Mesenteric fat pad (tissue), 1 donor: ENCODE data around the gene GRB2. TPM values are rescaled to one million over a fixed set of nuclear protein-coding genes. Genes with fewer than 3 reads are reported as not detected.
"Not testable (repeated sequence)": the region's sequence is repeated elsewhere in the genome, so short reads cannot be mapped to it uniquely, and the experiment has no call there.

Experiments
- DNase-seq: peaks from one replicate; pipeline ENCODE4 v3.0.0-alpha.2; 2020; ENCODE audit warnings: low spot score
- long read RNA-seq: library from polyadenylated mRNA; unstranded; transcript quantifications from one replicate; pipeline ENCODE4 v2.0.0, GENCODE V29; 2020
- total RNA-seq: library from RNA; stranded (reverse); fragmentation: NEBNext Ultra II Directional; extraction: Animal tissue kit (Norgen Biotek cat#: 25700); gene quantifications from one replicate; pipeline ENCODE4 v1.2.1, GENCODE V29; 2021
- donor health status: DM: yes; HTN: yes; CAD: no.

The GRB2 gene
- total RNA-seq = 154 TPM
- long read RNA-seq, transcript GRB2-202 (6 exons, 3,248 nt) = major isoform, 262 of 409 reads
- long read RNA-seq, transcript GRB2-205 (5 exons, 3,182 nt) = minor isoform, 35 of 409 reads
- long read RNA-seq, partial matches to known transcripts = 29 of 409 reads
- long read RNA-seq, other reads (novel, unspliced or antisense) = 77 of 409 reads

GRCh38 chr17:75405365-75406221, at the start of gene GRB2:
Gene GRB2, minus strand, starts transcription at chr17:75405678. Its CDS starts 12,050 bp downstream, at chr17:75393628.
- DNase-seq = peak; percentile 100

DNA sequence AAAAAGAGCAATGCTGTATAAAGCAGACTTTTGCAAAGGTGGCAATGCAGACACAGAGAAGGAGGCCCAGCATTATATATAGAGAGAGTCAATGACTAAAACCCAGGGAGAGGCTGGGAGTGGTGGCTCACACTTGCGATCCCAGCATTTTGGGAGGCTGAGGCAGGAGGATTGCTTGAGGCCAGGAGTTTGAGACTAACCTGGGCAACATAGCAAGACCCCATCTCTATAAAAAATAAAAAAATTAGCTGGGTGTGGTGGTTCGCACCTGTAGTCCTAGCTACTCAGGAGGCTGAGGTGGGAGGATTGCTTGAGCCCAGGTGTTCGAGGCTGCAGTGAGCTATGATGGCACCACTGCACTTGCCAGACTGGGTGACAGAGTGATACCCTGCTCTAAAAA, 49.2 kb upstream of the GRB2 start:
- DNase-seq = not testable (repeated sequence)

GRCh38 chr17:75454193-75454592, 48.7 kb upstream of the GRB2 start:
- DNase-seq = no peak

DNA sequence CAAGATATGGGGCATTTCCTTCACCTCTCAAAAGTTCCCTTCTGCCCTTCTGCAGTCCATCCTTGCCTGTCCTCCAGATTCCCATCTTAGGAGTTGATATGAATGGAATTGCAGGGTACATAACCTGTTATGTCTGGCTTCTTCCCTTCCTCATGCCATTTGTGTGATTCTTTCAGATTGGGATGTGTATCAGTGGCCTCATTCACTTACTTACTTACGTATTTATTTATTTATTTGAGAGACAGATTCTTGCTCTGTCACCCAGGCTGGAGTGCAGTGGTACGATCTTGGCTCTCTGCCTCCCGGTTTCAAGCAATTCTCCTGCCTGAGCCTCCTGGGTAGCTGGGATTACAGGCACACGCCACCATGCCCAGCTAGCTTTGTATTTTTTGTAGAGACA, 44.8 kb upstream of the GRB2 start:
- DNase-seq = no peak

DNA sequence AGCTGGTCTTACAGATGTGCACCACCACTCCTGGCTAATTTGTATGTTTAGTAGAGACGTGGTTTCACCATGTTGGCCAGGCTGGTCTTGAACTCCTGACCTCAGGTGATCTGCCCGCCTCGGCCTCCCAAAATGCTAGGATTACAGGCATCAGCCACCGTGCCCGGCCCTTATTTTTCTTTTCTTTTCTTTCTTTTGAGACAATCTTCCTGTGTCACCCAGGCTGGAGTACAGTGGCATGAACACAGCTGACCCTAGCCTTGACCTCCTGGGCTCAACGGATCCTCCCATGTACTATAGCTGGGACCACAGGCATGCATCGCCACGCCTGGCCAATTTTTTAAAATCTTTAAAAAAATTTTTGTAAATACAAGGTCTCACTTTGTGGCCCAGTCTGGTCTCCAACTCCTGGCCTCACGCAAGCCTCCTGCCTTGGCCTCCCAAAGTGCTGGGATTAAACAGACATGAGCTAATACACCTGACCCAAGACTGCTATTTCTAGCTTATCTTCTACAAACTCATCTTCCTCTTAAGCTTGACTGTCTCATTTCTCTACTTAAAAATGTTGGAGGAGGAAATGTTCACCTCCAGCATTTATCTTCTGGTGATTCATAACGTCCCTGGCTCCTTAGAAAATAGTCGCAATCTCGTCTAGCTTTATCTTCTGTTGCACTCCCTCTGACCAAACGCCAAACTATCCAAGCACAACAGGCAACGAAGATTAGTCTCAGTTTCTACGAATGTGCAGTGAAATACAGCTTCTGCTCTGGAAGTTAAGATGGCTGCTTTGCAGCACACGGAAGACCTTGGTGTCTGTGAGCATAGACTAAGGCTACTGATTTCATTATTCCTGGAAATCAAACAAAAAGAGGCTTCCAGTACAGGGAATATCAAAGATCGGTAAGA, 42.7 kb upstream of the GRB2 start:
- DNase-seq = no peak

DNA sequence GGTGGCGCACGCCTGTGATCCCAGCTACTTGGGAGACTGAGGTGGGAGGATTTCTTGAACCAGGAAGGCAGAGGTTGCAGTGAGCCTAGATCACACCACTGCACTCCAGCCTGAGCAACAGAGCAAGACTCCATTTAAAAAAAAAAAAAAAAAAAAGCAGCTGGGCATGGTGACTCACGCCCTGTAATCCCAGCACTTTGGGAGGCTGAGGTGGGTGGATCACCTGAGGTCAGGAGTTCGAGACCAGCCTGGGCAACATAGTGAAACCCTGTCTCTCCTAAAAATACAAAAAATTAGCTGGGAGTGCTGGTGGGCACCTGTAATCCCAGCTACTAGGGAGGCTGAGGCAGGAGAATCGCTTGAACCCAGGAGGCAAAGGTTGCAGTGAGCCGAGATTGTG, 40.4 kb upstream of the GRB2 start:
- not testable (repeated sequence) for DNase-seq

- no peak for DNase-seq
These were observed 39.8 kb upstream of the GRB2 start for GRCh38 chr17:75445296-75445695.

GRCh38 chr17:75442168-75443103, 37.0 kb upstream of the GRB2 start:
- DNase-seq = no peak

- DNase-seq = no peak
These were observed 35.4 kb upstream of the GRB2 start for GRCh38 chr17:75440738-75441448.

DNA sequence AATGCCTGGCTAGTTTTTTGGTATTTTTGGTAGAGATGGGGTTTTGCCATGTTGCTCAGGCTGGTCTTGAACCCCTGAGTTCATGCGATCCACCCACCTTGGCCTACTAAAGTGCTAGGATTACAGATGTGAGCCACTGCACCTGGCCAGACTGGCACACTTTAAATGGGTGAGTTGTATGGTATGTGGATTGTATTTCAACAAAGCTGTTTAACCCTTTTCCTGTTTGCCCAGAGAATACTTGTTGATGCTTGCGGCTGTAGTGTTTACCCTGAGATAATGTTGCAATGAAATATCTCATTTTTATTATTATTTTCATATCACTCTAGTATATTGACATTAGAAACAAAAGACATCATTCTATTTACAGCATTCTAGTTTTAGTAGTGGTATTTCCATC, 33.8 kb upstream of the GRB2 start:
- no peak for DNase-seq

- DNase-seq = not testable (repeated sequence)
These were observed 31.9 kb upstream of the GRB2 start for GRCh38 chr17:75437404-75437803.

GRCh38 chr17:75434433-75434832, 29.0 kb upstream of the GRB2 start:
- DNase-seq = not testable (repeated sequence)

GRCh38 chr17:75433218-75433783, 27.8 kb upstream of the GRB2 start:
- no peak for DNase-seq

GRCh38 chr17:75430159-75430974, 24.9 kb upstream of the GRB2 start:
- no peak for DNase-seq

DNA sequence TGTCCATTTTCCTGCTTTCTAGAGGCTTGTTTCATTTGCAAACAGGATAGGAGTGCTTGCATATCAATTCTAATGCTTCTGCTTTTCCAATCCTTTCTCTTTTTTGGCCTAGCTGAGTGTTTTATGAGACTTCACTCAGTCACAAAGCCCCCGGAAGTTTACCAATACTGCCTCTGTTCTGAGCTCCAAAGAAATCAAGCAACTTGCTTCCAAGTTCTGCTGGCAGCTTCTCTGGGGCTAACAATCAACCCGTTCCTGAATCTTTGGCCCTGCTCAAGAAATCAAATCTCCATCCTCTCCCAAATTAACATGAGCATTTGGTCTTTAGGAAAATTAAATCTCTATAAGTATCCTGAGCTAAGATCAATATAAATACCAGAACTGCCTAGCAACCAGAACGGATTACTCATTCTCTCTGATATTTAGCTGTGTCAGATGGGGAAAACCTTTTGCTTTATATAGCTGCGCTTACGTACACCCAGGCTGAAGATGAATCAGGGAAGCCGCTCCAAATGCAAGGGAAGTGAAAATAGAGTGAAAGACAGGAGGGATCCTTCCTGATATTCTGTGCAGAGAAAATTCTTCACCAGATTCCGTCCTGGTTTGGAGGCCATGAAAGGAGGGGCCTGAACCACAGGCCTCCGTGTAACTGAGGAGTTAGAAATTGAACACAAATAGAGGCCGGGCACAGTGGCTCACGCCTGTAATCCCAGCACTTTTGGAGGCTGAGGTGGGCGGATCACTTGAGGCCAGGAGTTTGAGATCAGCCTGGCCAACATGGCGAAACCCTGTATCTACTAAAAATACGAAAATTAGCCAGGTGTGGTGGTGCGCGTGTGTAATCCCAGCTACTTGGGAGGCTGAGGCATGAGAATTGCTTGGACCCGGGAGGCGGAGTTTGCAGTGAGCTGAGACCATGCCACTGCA, 23.3 kb upstream of the GRB2 start:
- DNase-seq = no peak

GRCh38 chr17:75418531-75418930, 13.1 kb upstream of the GRB2 start:
- no peak for DNase-seq

GRCh38 chr17:75417054-75417580, 11.6 kb upstream of the GRB2 start:
- DNase-seq = peak; percentile 2
